ENCODE measurements around the gene MAF. TPM values are rescaled to one million over a fixed set of nuclear protein-coding genes. Genes with fewer than 3 reads are reported as not detected.
A peak's percentile ranks its signal among the peaks of the same experiment; 100 is the strongest.

Gene MAF
- total RNA-seq, 5 donors from 2014 or later (not counting 1 experiment from before 2014, with no cell fraction given): 31.0 to 80.6 (median 51.3) TPM

- Histone ChIP-seq H3K36me3 (ENCODE audit: control insufficient read depth in 2 of 2, extremely low read depth in 1 of 2, insufficient read depth in 1 of 2, low read length in 1 of 2) (no peaks in the 10 kb centered on the region), H3K27me3 (replicated peaks in 1 of 2; ENCODE audit: control insufficient read depth in 2 of 2, extremely low read depth in 1 of 2, insufficient read depth in 2 of 2, low read length in 1 of 2) (peaks cover 0 to 4% of the 10 kb centered on the region in 2 experiments), H3K27ac (ENCODE audit: low read length) (peak overlapping the region; percentile 58), H3K9me3 (no peaks in the 10 kb centered on the region), H3K4me1 (ENCODE audit: control insufficient read depth in 1 of 2, extremely low read depth in 1 of 2, insufficient read depth in 2 of 2, low read length in 2 of 2) (peaks cover 6 to 16% of the 10 kb centered on the region in 2 experiments), H3K4me3 (ENCODE audit: control insufficient read depth in 1 of 2, extremely low read depth in 1 of 2, low read length in 1 of 2) (peak overlapping the region; percentile 74 to 88)
- POLR2A ChIA-PET: interaction anchor here in 1 of 2 donors (0.6 to 0.7 kb wide), 3 partner anchors 18 to 1927 kb away, joined by 4 to 6 read pairs (median 4); no protein-coding TSS in a partner anchor
- no peaks in the 10 kb centered on the region for H3K9me3 Mint-ChIP-seq
- DNase-seq (peak; percentile 45 to 92 (median 75)), ATAC-seq (replicated peaks in 1 of 4) (no peak)
- H3K27ac Mint-ChIP-seq: peak overlapping the region; percentile 87 to 92
- peak overlapping the region; percentile 89 to 95 (median 92) for H3K4me3 Mint-ChIP-seq
- peaks cover 2 to 17% of the 10 kb centered on the region in 2 donors for H3K27me3 Mint-ChIP-seq
- H3K36me3 Mint-ChIP-seq: peaks cover 3% of the 10 kb centered on the region
- CTCF ChIA-PET: interaction anchor here (0.6 to 1.1 kb wide), 22 partner anchors 14 to 1733 kb away, joined by 3 to 6 read pairs (median 4); no protein-coding TSS in a partner anchor
- peaks cover 20 to 49% (median 47%) of the 10 kb centered on the region in 3 donors for H3K4me1 Mint-ChIP-seq
- 0% methylated on average over 7 of the region's 15 CpGs for WGBS (ENCODE audit: insufficient coverage)
Observed at GRCh38 chr16:79601931-79602627, 1.5 kb upstream of the MAF start.

- peak in 3 of 4 experiments; percentile 1 to 9 (median 5) for ATAC-seq (replicated peaks in 1 of 4)
- peaks cover 3% of the 10 kb centered on the region for H3K36me3 Mint-ChIP-seq
- peaks cover 0 to 4% of the 10 kb centered on the region in 2 experiments for H3K27me3 ChIP-seq (replicated peaks in 1 of 2; ENCODE audit: control insufficient read depth in 2 of 2, extremely low read depth in 1 of 2, insufficient read depth in 2 of 2, low read length in 1 of 2)
- peak overlapping the region; percentile 58 for H3K27ac ChIP-seq (ENCODE audit: low read length)
- no peaks in the 10 kb centered on the region for H3K9me3 Mint-ChIP-seq
- ChIA-PET POLR2A (interaction anchor here in 1 of 2 donors (0.6 to 0.7 kb wide), 3 partner anchors 18 to 1927 kb away, joined by 4 to 6 read pairs (median 4); no protein-coding TSS in a partner anchor), CTCF (interaction anchor here (0.6 to 1.1 kb wide), 12 partner anchors 15 to 1479 kb away, joined by 3 to 5 read pairs (median 4); no protein-coding TSS in a partner anchor)
- peaks cover 2 to 17% of the 10 kb centered on the region in 2 donors for H3K27me3 Mint-ChIP-seq
- peak overlapping the region; percentile 89 to 95 (median 92) for H3K4me3 Mint-ChIP-seq
- H3K4me3 ChIP-seq (ENCODE audit: control insufficient read depth in 1 of 2, extremely low read depth in 1 of 2, low read length in 1 of 2): peak overlapping the region; percentile 74 to 88
- DNase-seq: peak in 13 of 35 experiments; percentile 2 to 48 (median 17)
- no peaks in the 10 kb centered on the region for H3K9me3 ChIP-seq
- H3K36me3 ChIP-seq (ENCODE audit: control insufficient read depth in 2 of 2, extremely low read depth in 1 of 2, insufficient read depth in 1 of 2, low read length in 1 of 2): no peaks in the 10 kb centered on the region
- 1% methylated on average over 14 of the region's 51 CpGs for WGBS (ENCODE audit: insufficient coverage)
- H3K4me1 ChIP-seq (ENCODE audit: control insufficient read depth in 1 of 2, extremely low read depth in 1 of 2, insufficient read depth in 2 of 2, low read length in 2 of 2): peaks cover 6 to 16% of the 10 kb centered on the region in 2 experiments
- peak overlapping the region; percentile 91 to 92 for H3K27ac Mint-ChIP-seq
- peaks cover 21 to 54% (median 50%) of the 10 kb centered on the region in 3 donors for H3K4me1 Mint-ChIP-seq
Observed at GRCh38 chr16:79601092-79601930, 774 bp upstream of the MAF start.

GRCh38 chr16:79599837-79600637 is 500 bp downstream of the MAF start:
- Histone ChIP-seq H3K9me3 (no peaks in the 10 kb centered on the region), H3K4me1 (ENCODE audit: control insufficient read depth in 1 of 2, extremely low read depth in 1 of 2, insufficient read depth in 2 of 2, low read length in 2 of 2) (peaks cover 4 to 16% of the 10 kb centered on the region in 2 experiments), H3K4me3 (ENCODE audit: control insufficient read depth in 1 of 2, extremely low read depth in 1 of 2, low read length in 1 of 2) (peak overlapping the region; percentile 80 to 88), H3K27me3 (replicated peaks in 1 of 2; ENCODE audit: control insufficient read depth in 2 of 2, extremely low read depth in 1 of 2, insufficient read depth in 2 of 2, low read length in 1 of 2) (peaks cover 0 to 4% of the 10 kb centered on the region in 2 experiments), H3K27ac (ENCODE audit: low read length) (peak overlapping the region; percentile 58), H3K36me3 (ENCODE audit: control insufficient read depth in 2 of 2, extremely low read depth in 1 of 2, insufficient read depth in 1 of 2, low read length in 1 of 2) (no peaks in the 10 kb centered on the region)
- 0% methylated on average over 57 of the region's 84 CpGs for WGBS (ENCODE audit: insufficient coverage)
- Mint-ChIP-seq H3K27me3 (peaks cover 2 to 14% of the 10 kb centered on the region in 2 donors), H3K36me3 (peaks cover 8% of the 10 kb centered on the region), H3K27ac (peak overlapping the region; percentile 91 to 94), H3K4me3 (peak overlapping the region; percentile 89 to 95 (median 92)), H3K4me1 (peaks cover 34 to 56% (median 53%) of the 10 kb centered on the region in 3 donors), H3K9me3 (no peaks in the 10 kb centered on the region)
- ChIA-PET CTCF (no interaction called here), POLR2A (interaction anchor here in 1 of 2 donors (0.5 kb wide), 1 partner anchor 940 kb away, joined by 3 read pairs; no protein-coding TSS in a partner anchor)
- peak in 21 of 35 experiments; percentile 1 to 69 (median 26) for DNase-seq
- ATAC-seq (replicated peaks in 1 of 4): peak; percentile 54 to 62 (median 58)

- peaks cover 4 to 16% of the 10 kb centered on the region in 2 experiments for H3K4me1 ChIP-seq (ENCODE audit: control insufficient read depth in 1 of 2, extremely low read depth in 1 of 2, insufficient read depth in 2 of 2, low read length in 2 of 2)
- POLR2A ChIA-PET: no interaction called here
- Mint-ChIP-seq H3K27ac (peak overlapping the region; percentile 81 to 90), H3K27me3 (peaks cover 2 to 11% of the 10 kb centered on the region in 2 donors), H3K4me3 (peak overlapping the region; percentile 85 to 91 (median 89)), H3K9me3 (no peaks in the 10 kb centered on the region), H3K36me3 (peaks cover 8% of the 10 kb centered on the region), H3K4me1 (peaks cover 37 to 56% (median 55%) of the 10 kb centered on the region in 3 donors)
- DNase-seq: peak in 10 of 35 experiments; percentile 5 to 30 (median 15)
- H3K27ac ChIP-seq (ENCODE audit: low read length): peak overlapping the region; percentile 25
- CTCF ChIA-PET: no interaction called here
- H3K36me3 ChIP-seq (ENCODE audit: control insufficient read depth in 2 of 2, extremely low read depth in 1 of 2, insufficient read depth in 1 of 2, low read length in 1 of 2): no peaks in the 10 kb centered on the region
- H3K27me3 ChIP-seq (replicated peaks in 1 of 2; ENCODE audit: control insufficient read depth in 2 of 2, extremely low read depth in 1 of 2, insufficient read depth in 2 of 2, low read length in 1 of 2): peaks cover 0 to 4% of the 10 kb centered on the region in 2 experiments
- no peak for ATAC-seq (replicated peaks in 1 of 4)
- under 1% methylated on average over 76 of the region's 79 CpGs for WGBS (ENCODE audit: insufficient coverage)
- H3K4me3 ChIP-seq (ENCODE audit: control insufficient read depth in 1 of 2, extremely low read depth in 1 of 2, low read length in 1 of 2): peak overlapping the region; percentile 67 to 80
- no peaks in the 10 kb centered on the region for H3K9me3 ChIP-seq
Observed at GRCh38 chr16:79599256-79599836, 1.2 kb downstream of the MAF start.

- H3K9me3 Mint-ChIP-seq: no peaks in the 10 kb centered on the region
- Histone ChIP-seq H3K36me3 (ENCODE audit: control insufficient read depth in 2 of 2, extremely low read depth in 1 of 2, insufficient read depth in 1 of 2, low read length in 1 of 2) (no peaks in the 10 kb centered on the region), H3K4me3 (ENCODE audit: control insufficient read depth in 1 of 2, extremely low read depth in 1 of 2, low read length in 1 of 2) (peak overlapping the region; percentile 59 to 77), H3K27me3 (replicated peaks in 1 of 2; ENCODE audit: control insufficient read depth in 2 of 2, extremely low read depth in 1 of 2, insufficient read depth in 2 of 2, low read length in 1 of 2) (peaks cover 0 to 4% of the 10 kb centered on the region in 2 experiments), H3K9me3 (no peaks in the 10 kb centered on the region), H3K27ac (ENCODE audit: low read length) (peak overlapping the region; percentile 15), H3K4me1 (ENCODE audit: control insufficient read depth in 1 of 2, extremely low read depth in 1 of 2, insufficient read depth in 2 of 2, low read length in 2 of 2) (peaks cover 4 to 16% of the 10 kb centered on the region in 2 experiments)
- under 1% methylated on average over 47 of the region's 51 CpGs for WGBS (ENCODE audit: insufficient coverage)
- H3K4me1 Mint-ChIP-seq: peaks cover 37 to 56% (median 55%) of the 10 kb centered on the region in 3 donors
- peak overlapping the region; percentile 84 to 88 for H3K27ac Mint-ChIP-seq
- ATAC-seq (replicated peaks in 1 of 4) (no peak), DNase-seq (peak in 27 of 35 experiments; percentile 8 to 59 (median 29))
- peak overlapping the region; percentile 88 to 90 (median 89) for H3K4me3 Mint-ChIP-seq
- POLR2A ChIA-PET: interaction anchor here in 1 of 2 donors (0.6 to 0.7 kb wide), 3 partner anchors 235 to 702 kb away, joined by 3 to 7 read pairs (median 3); no protein-coding TSS in a partner anchor
- CTCF ChIA-PET: interaction anchor here (0.6 to 1.2 kb wide), 6 partner anchors 379 to 1419 kb away, joined by 3 to 6 read pairs (median 4); no protein-coding TSS in a partner anchor
- peaks cover 2 to 7% of the 10 kb centered on the region in 2 donors for H3K27me3 Mint-ChIP-seq
- peaks cover 8% of the 10 kb centered on the region for H3K36me3 Mint-ChIP-seq
Observed at GRCh38 chr16:79598348-79599181, 2.0 kb downstream of the MAF start.

Measured in T-cell (primary cell).